CD1c-positive myeloid dendritic cell (primary cell): ENCODE results near the gene RPS25.
"Not testable (repeated sequence)": the region's sequence is repeated elsewhere in the genome, so short reads cannot be mapped to it uniquely, and the experiment has no call there.

ENCODE experiments used
- DNase-seq: peaks from one replicate; pipeline ENCODE4 v3.0.0-alpha.2; 2016; ENCODE audit errors: extremely low spot score

RPS25 gene

DNA sequence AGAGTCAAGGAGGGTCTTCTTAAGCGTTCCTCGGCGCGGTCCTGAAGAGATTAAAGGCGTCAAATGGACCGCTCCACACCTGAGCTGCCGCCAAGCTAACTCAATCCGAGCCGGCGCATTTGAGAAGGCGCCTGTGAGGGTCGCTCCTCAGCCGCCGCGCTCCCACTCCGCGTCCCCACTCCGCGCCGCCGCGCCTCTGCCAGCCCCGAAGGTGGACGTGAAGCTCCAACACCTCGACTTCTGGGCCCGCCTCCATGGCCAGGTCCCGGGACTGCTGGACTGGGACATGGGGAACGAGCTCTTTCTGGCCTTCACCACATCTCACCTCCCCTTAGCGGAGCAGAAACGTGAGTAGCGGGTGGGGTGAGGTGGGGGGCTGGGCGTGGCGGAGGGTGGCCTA lies 46.5 kb downstream of the RPS25 start, which contains the start of gene FOXR1:
TSS of gene FOXR1 (plus strand) at position 116 of the 400 bp plus-strand sequence. CDS start at position 287, 171 bp downstream.
- DNase-seq, result no peak

DNA sequence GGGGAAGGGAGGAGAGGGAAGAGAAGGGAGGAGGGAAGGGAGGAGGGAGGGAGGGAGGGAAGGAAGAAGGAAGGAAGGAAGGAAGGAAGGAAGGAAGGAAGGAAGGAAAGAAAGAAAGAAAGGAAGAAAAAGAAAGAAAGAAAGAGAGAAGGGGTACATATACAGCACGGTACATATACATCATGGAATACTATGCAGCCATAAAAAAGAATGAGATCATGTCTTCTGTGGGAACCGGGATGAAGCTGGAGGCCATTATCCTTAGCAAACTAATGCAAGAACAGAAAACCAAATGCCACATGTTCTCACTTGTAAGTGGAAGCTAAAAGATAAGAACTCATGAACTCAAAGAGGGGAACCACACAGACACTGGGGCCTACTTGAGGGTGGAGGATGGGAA lies 48.6 kb downstream of the RPS25 start:
- not testable (repeated sequence) for DNase-seq
